K562 (cell line): ENCODE results near the gene SUN5. TPM values are rescaled to one million over a fixed set of nuclear protein-coding genes. Genes with fewer than 3 reads are reported as not detected.

ENCODE experiments used
- ATAC-seq: fragments of 200-7000 bp; cut with Tn5 transposase; 3 replicates; pipeline ENCODE4 v1.9.1; 2020; ENCODE audit warnings: moderate library complexity
- BruUV-seq: library from RNA; stranded (reverse); fragments of 400-500 nt; replicated peaks from 2 replicates; lab custom pipeline; 2021; lab: Mats Ljungman, UMichigan
- CTCF ChIA-PET: fragments of 300-600 bp; formaldehyde crosslinking; extraction: SDS; loops from one replicate; lab custom pipeline; 2021; ENCODE audit warnings: low intra/inter-chr PET ratio; lab: Yijun Ruan, JAX
- POLR2A ChIA-PET: fragments of 300-600, 350-650 bp; sonication (Branson Sonifier 250); formaldehyde crosslinking; extraction: SDS; loops from one replicate; lab custom pipeline; 2021; ENCODE audit warnings: antibody characterized with exemption, inconsistent platforms; lab: Yijun Ruan, JAX
- DNase-seq, 4 experiments: peaks; one replicate each; pipeline versions ENCODE4 v3.0.0 to v3.0.0-alpha.2; 2011 to 2018; ENCODE audit warnings: low spot score in 3 of 4, mixed read lengths in 3 of 4; ENCODE audit errors: extremely low read depth in 1 of 4
- FAIRE-seq: peaks from 2 replicates; lab custom pipeline; 2011; peaks lifted over from hg19 to GRCh38; lab: Jason Lieb, UNC
- H2AFZ ChIP-seq: 2 replicates; pipeline ENCODE4 v1.6.0; 2011; ENCODE audit warnings: low read depth, low read length, control low read depth, inconsistent platforms
- H3K27ac ChIP-seq: fragments of 200-600 bp; 3 replicates; pipeline ENCODE4 v1.8.0; 2011; ENCODE audit warnings: low read depth, mild to moderate bottlenecking, control low read depth, inconsistent platforms, low read length, moderate library complexity, mixed read lengths; ENCODE audit errors: extremely low read depth
- H3K27me3 ChIP-seq, 2 experiments: fragments of 300-600 bp in 1 of 2; 2 replicates in 1 of 2; 3 replicates in 1 of 2; pipeline versions ENCODE4 v1.6.0 to v1.8.0; 2011; ENCODE audit warnings: inconsistent platforms in 2 of 2, low read length in 2 of 2, mild to moderate bottlenecking in 1 of 2, mixed read lengths in 1 of 2, moderate library complexity in 1 of 2; ENCODE audit not compliant: control insufficient read depth in 2 of 2, insufficient read depth in 2 of 2
- H3K36me3 ChIP-seq: fragments of 300-600 bp; 3 replicates; pipeline ENCODE4 v1.8.0; 2011; ENCODE audit warnings: mild to moderate bottlenecking, low read length, inconsistent platforms; ENCODE audit not compliant: control insufficient read depth, insufficient read depth
- H3K4me1 ChIP-seq, 2 experiments: fragments of 200-600 bp in 1 of 2; replicated peaks in 1 of 2; 2 replicates in 1 of 2; 3 replicates in 1 of 2; pipeline versions ENCODE4 v1.5.1 to v1.8.0; 2011; ENCODE audit warnings: inconsistent platforms in 2 of 2, low read length in 2 of 2, mild to moderate bottlenecking in 1 of 2, mixed read lengths in 1 of 2, moderate library complexity in 1 of 2; ENCODE audit not compliant: control insufficient read depth in 2 of 2, insufficient read depth in 2 of 2
- H3K4me2 ChIP-seq: 2 replicates; pipeline ENCODE4 v1.6.1; 2011; ENCODE audit warnings: low read length, control low read depth, inconsistent platforms, mixed read lengths; ENCODE audit not compliant: insufficient read depth
- H3K4me3 ChIP-seq: fragments of 200-600 bp; sonication (generic), shearing (Covaris generic); 2 replicates; pipeline ENCODE4 v1.5.1; 2016; ENCODE audit warnings: control low read depth, inconsistent platforms
- H3K79me2 ChIP-seq: fragments of 200-600 bp; 3 replicates; pipeline ENCODE4 v1.8.0; 2011; ENCODE audit warnings: low read length, inconsistent platforms; ENCODE audit not compliant: control insufficient read depth, insufficient read depth
- H3K9ac ChIP-seq, 2 experiments: 2 replicates each; pipeline versions ENCODE4 v1.6.0 to v1.6.1; 2011; ENCODE audit warnings: low read depth in 2 of 2, low read length in 2 of 2, control low read depth in 1 of 2, inconsistent platforms in 1 of 2, mild to moderate bottlenecking in 1 of 2, mixed read lengths in 1 of 2; ENCODE audit not compliant: insufficient read depth in 1 of 2
- H3K9me1 ChIP-seq: one replicate; pipeline ENCODE4 v1.6.0; 2011; ENCODE audit warnings: inconsistent platforms, mild to moderate bottlenecking, low read length, moderate library complexity; ENCODE audit not compliant: control insufficient read depth, insufficient read depth
- H3K9me3 ChIP-seq: replicated peaks from 2 replicates; pipeline ENCODE4 v1.5.1; 2011; ENCODE audit warnings: low read depth, low read length, inconsistent platforms; ENCODE audit not compliant: control insufficient read depth, insufficient read depth
- H4K20me1 ChIP-seq: replicated peaks from 2 replicates; pipeline ENCODE4 v1.6.1; 2011; ENCODE audit warnings: low read length, inconsistent platforms, mixed read lengths; ENCODE audit not compliant: control insufficient read depth, insufficient read depth
- CTCFL ChIP-seq: IDR thresholded peaks from 2 replicates; pipeline ENCODE4 v1.6.1; 2011; ENCODE audit warnings: borderline replicate concordance, low read depth, mild to moderate bottlenecking, moderate library complexity, low read length; ENCODE audit not compliant: insufficient read depth, poor library complexity, severe bottlenecking
- ELF1 ChIP-seq: fragments of 200-800 bp; sonication (Bioruptor generic); IDR thresholded peaks from 2 replicates; pipeline ENCODE4 v1.6.1; 2016; ENCODE audit warnings: missing genetic modification characterization, missing compliant biosample characterization
- RFX1 ChIP-seq: fragments of 450-650 bp; IDR thresholded peaks from 2 replicates; pipeline ENCODE4 v1.6.1; 2016; ENCODE audit warnings: mild to moderate bottlenecking, moderate library complexity
- SPI1 ChIP-seq: IDR thresholded peaks from 2 replicates; pipeline ENCODE4 v1.6.1; 2011; ENCODE audit warnings: low read depth, low read length, control low read depth, borderline replicate concordance
- TCF7 ChIP-seq: sonication (generic); IDR thresholded peaks from 2 replicates; pipeline ENCODE4 v1.6.1; 2016; ENCODE audit warnings: antibody characterized with exemption, borderline replicate concordance
- ZHX1 ChIP-seq: fragments of 150-350 bp; conservative IDR thresholded peaks from 2 replicates; pipeline ENCODE4 v1.6.1; 2014; ENCODE audit warnings: low read length
- WGBS: fragments of 100-300 bp; shearing (Covaris generic); methylation state at CpG from one replicate; pipeline ENCODE4 v1.1.6; 2016; ENCODE audit warnings: low coverage, mixed read lengths; ENCODE audit not compliant: insufficient coverage; ENCODE audit errors: missing lambda C conversion rate; 5-methylcytosine and 5-hydroxymethylcytosine counted together
- in situ Hi-C: fragments of 300-500 bp; cut with MboI; formaldehyde crosslinking; loops from 4 replicates; pipeline ENCODE4 v1.15.0; 2018; ENCODE audit warnings: inconsistent platforms, mixed read lengths
- intact Hi-C: fragments of 100-400 bp; cut with micrococcal nuclease; formaldehyde crosslinking; loops from 2 replicates; pipeline ENCODE4 v1.14.2; 2022
- polyA plus RNA-seq, 8 experiments: library from polyadenylated mRNA; depleted of rRNA in 4 of 8; stranded (reverse) in 5 of 8; unstranded in 3 of 8; fragments of >200 nt; fragmentation: Nextera tagmentation in 2 of 8; fragmentation: Illumina TruSeq in 1 of 8; extraction: Ambion mirVana in 2 of 8; extraction: Trizol in 1 of 8; gene quantifications; 2 replicates each; pipeline versions ENCODE4 v1.2.1 to v1.2.3, GENCODE V29; 2011 to 2014; ENCODE audit warnings: inconsistent platforms in 1 of 8, missing spikeins in 1 of 8
- total RNA-seq, 7 experiments: library from RNA; depleted of rRNA in 6 of 7; stranded (reverse); fragments of >200 nt in 6 of 7; fragmentation: Illumina TruSeq in 2 of 7; extraction: Trizol in 2 of 7; gene quantifications; 2 replicates each; pipeline versions ENCODE4 v1.2.1 to v1.2.3, GENCODE V29; 2011 to 2021; ENCODE audit warnings: low replicate concordance in 1 of 7

Gene SUN5
- total and polyA plus RNA-seq, 9 of the 15 experiments (the other 6 are each of a cell fraction or from before 2014, with no cell fraction given): not detected

DNA sequence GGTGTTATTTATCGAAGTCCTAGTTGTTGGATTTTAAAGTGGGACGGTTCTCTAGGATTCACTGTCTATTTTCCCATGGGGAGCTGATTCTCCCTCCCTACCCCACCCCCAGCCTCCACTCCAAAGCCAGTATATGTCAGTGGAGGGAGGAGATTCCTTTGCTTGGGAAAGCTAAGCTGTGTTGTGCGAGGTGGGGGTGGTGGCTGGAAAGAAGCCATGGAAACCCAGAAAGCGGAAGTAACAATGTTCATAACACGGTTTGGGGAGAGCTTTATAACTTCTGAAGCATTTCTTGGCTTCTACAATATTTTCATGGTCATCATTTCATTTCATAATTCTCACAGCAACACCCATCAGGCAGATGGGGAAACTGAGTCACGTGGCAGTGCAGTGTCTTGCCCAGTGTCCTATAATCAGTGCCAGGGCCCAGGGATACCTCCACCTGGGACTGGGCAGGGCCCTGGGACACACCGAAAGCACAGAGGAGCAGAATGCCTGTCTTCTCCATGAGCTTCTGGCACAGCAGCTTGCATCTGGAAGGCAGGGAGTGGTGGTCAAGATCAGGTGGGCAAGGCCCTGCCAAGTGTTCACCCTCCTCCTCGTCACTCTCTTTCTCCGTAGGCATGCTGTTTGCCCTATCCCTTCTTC is 4.5 kb downstream of the SUN5 start:
- H3K9ac ChIP-seq: peak overlapping the region in 1 of 2 experiments; percentile 3; a peak in 1 of 4 replicates
- H3K4me2 ChIP-seq: peak overlapping the region; percentile 27; the same call in 1 of the 2 replicates
- CTCF ChIA-PET: no interaction called here
- no peaks in the 10 kb centered on the region for H3K9me1 ChIP-seq
- 4% methylated on average over 8 of the region's 9 CpGs for WGBS
- no TSS peak for BruUV-seq
- intact Hi-C loops (no loop called here), in situ Hi-C loops (no loop called here)
- H3K4me3 ChIP-seq: no peak overlapping the region
- 0 out of 2 replicates have a peak, but pooled peaks have one; percentile 26 for TF ChIP-seq RFX1
- TF ChIP-seq ZHX1: no peak
- TF ChIP-seq CTCFL: no peak
- TF ChIP-seq SPI1: 0 out of 2 replicates have a peak, but pooled peaks have one; percentile 15
- no peak for TF ChIP-seq TCF7
- TF ChIP-seq ELF1 (tag): 0 out of 2 replicates have a peak, but pooled peaks have one; percentile 26
- FAIRE-seq (no peak), ATAC-seq (no peak), DNase-seq (no peak)
- H3K9me3 ChIP-seq: no peaks in the 10 kb centered on the region; the same call in 1 of the 2 replicates
- H3K36me3 ChIP-seq: no peaks in the 10 kb centered on the region
- H3K4me1 ChIP-seq: no peaks in the 10 kb centered on the region; a peak in 1 of 5 replicates
- no peaks in the 10 kb centered on the region for H4K20me1 ChIP-seq
- POLR2A ChIA-PET: interaction anchor here (1.1 to 1.2 kb wide), 2 partner anchors 22 to 26 kb away, joined by 3 to 4 read pairs; no protein-coding TSS in a partner anchor
- no peak overlapping the region for H3K27ac ChIP-seq
- no peaks in the 10 kb centered on the region for H3K79me2 ChIP-seq
- 0 out of 2 replicates have a peak overlapping the region, but pooled peaks have one; percentile 26 for H2AFZ ChIP-seq
- H3K27me3 ChIP-seq: peaks cover 2 to 27% of the 10 kb centered on the region in 2 experiments; a peak in 2 of 5 replicates
